Muscle of back (tissue), 11 donors: ENCODE measurements around the gene SASH1. TPM values are rescaled to one million over a fixed set of nuclear protein-coding genes. Genes with fewer than 3 reads are reported as not detected.

ENCODE experiments used
- DNase-seq, 3 donors: peaks; one replicate each; pipeline versions ENCODE4 v3.0.0 to v3.0.0-alpha.2; 2013
- polyA plus RNA-seq, 10 donors: library from polyadenylated mRNA; unstranded; fragments of 120-200 nt; gene quantifications; one replicate each; pipeline ENCODE4 v1.2.1, GENCODE V29; 2013; ENCODE audit not compliant: insufficient read length in 10 of 10

Gene SASH1
- polyA plus RNA-seq, 10 donors, result 35.7 to 57.1 (median 46.2) TPM

- DNase-seq, result no peak
Measured at GRCh38 chr6:148455674-148456558, 113.3 kb downstream of the SASH1 start.

- DNase-seq, result no peak
Measured at GRCh38 chr6:148457137-148457842, 114.7 kb downstream of the SASH1 start.

GRCh38 chr6:148457843-148458159 is 115.2 kb downstream of the SASH1 start:
- DNase-seq, result no peak

GRCh38 chr6:148459238-148459637 is 116.6 kb downstream of the SASH1 start:
- DNase-seq, result no peak

GRCh38 chr6:148460876-148461646 is 118.4 kb downstream of the SASH1 start:
- no peak for DNase-seq

GRCh38 chr6:148461986-148462577 is 119.4 kb downstream of the SASH1 start:
- DNase-seq, result peak in 1 of 3 donors; percentile 51

GRCh38 chr6:148463671-148464070 is 121.0 kb downstream of the SASH1 start:
- no peak for DNase-seq

GRCh38 chr6:148464319-148465010 is 121.8 kb downstream of the SASH1 start:
- DNase-seq, result peak; percentile 78 to 90 (median 84)

GRCh38 chr6:148465011-148465335 is 122.3 kb downstream of the SASH1 start:
- no peak for DNase-seq

GRCh38 chr6:148465670-148466069 is 123.0 kb downstream of the SASH1 start:
- peak in 1 of 3 donors; percentile 59 for DNase-seq

- DNase-seq, result no peak
Measured at GRCh38 chr6:148466158-148466557, 123.5 kb downstream of the SASH1 start.

- no peak for DNase-seq
Measured at GRCh38 chr6:148467926-148468325, 125.3 kb downstream of the SASH1 start.

- DNase-seq, result no peak
Measured at GRCh38 chr6:148470156-148470555, 127.5 kb downstream of the SASH1 start.

GRCh38 chr6:148470606-148471465 is 128.2 kb downstream of the SASH1 start:
- DNase-seq, result no peak

GRCh38 chr6:148471624-148472159 is 129.1 kb downstream of the SASH1 start:
- DNase-seq, result no peak

GRCh38 chr6:148472171-148473105 is 129.8 kb downstream of the SASH1 start:
- DNase-seq, result peak in 1 of 3 donors; percentile 73

- no peak for DNase-seq
Measured at GRCh38 chr6:148479497-148479896, 136.9 kb downstream of the SASH1 start.

GRCh38 chr6:148487461-148487860 is 144.8 kb downstream of the SASH1 start:
- no peak for DNase-seq
